Erythroblast (primary cell): ENCODE measurements around the gene STAT1.

Experiments
- GATA1 ChIP-seq: IDR thresholded peaks from 2 replicates; pipeline ENCODE4 v1.6.1; 2011; ENCODE audit warnings: low read depth, mild to moderate bottlenecking, control low read depth, low read length, moderate library complexity
- POLR2A ChIP-seq: IDR thresholded peaks from 2 replicates; pipeline ENCODE4 v1.6.1; 2011; ENCODE audit warnings: mild to moderate bottlenecking, low read length

GRCh38 chr2:191029280-191029950 lies 15.4 kb upstream of the STAT1 start:
- TF ChIP-seq POLR2A (no peak), GATA1 (no peak)
